ENCODE results near the gene GPR108. TPM values are rescaled to one million over a fixed set of nuclear protein-coding genes. Genes with fewer than 3 reads are reported as not detected.

Gene GPR108
- total and polyA plus RNA-seq, 2 of the 13 experiments (the other 11 are each of a cell fraction or from before 2014, with no cell fraction given): 36.4 to 63.0 TPM

- 0 out of 2 replicates have a peak, but pooled peaks have one; percentile 21 for TF ChIP-seq MEF2D (CRISPR knock-in tag; IDR thresholded peaks at IDR 0.05)
- TF ChIP-seq AGO2 (optimal IDR thresholded peaks at IDR 0.05; ENCODE audit: low read depth, low read length): peak; percentile 99
- no peak for TF ChIP-seq ZNF224 (CRISPR knock-in tag; IDR thresholded peaks at IDR 0.05)
- TF ChIP-seq SRSF1 (optimal IDR thresholded peaks at IDR 0.05; ENCODE audit: low read depth, low read length): no peak
- no peak for TF ChIP-seq SRSF9 (IDR thresholded peaks at IDR 0.05; ENCODE audit: borderline replicate concordance, insufficient read depth, low read depth, low read length, poor library complexity, severe bottlenecking)
- TF ChIP-seq ZSCAN25 (CRISPR knock-in tag; IDR thresholded peaks at IDR 0.05): no peak
- TF ChIP-seq GABPB1 (CRISPR knock-in tag; IDR thresholded peaks at IDR 0.05): peak; percentile 36
- peak; percentile 37; the same call in 1 of the 2 replicates for TF ChIP-seq MED1 (CRISPR knock-in tag; IDR thresholded peaks at IDR 0.05)
- peak; percentile 56; the same call in 1 of the 2 replicates for TF ChIP-seq SALL1 (CRISPR knock-in tag; IDR thresholded peaks at IDR 0.05)
- peak; percentile 42; the same call in 1 of the 2 replicates for TF ChIP-seq ZNF614 (CRISPR knock-in tag; IDR thresholded peaks at IDR 0.05; ENCODE audit: borderline replicate concordance)
- TF ChIP-seq, protein P1, sequence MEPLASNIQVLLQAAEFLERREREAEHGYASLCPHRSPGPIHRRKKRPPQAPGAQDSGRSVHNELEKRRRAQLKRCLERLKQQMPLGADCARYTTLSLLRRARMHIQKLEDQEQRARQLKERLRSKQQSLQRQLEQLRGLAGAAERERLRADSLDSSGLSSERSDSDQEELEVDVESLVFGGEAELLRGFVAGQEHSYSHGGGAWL (CRISPR knock-in tag; IDR thresholded peaks at IDR 0.05): peak; percentile 77
- TF ChIP-seq SIX1 (CRISPR knock-in tag; IDR thresholded peaks at IDR 0.05; ENCODE audit: borderline replicate concordance): no peak
- TF ChIP-seq STAG1 (CRISPR knock-in tag; IDR thresholded peaks at IDR 0.05): no peak; the same call in 1 of the 2 replicates
- no peak for TF ChIP-seq ZNF282 (IDR thresholded peaks at IDR 0.05; ENCODE audit: partially characterized antibody)
- TF ChIP-seq ZNF138 (CRISPR knock-in tag; IDR thresholded peaks at IDR 0.05; ENCODE audit: low read depth): 0 out of 2 replicates have a peak, but pooled peaks have one; percentile 63
- TF ChIP-seq, protein P2, sequence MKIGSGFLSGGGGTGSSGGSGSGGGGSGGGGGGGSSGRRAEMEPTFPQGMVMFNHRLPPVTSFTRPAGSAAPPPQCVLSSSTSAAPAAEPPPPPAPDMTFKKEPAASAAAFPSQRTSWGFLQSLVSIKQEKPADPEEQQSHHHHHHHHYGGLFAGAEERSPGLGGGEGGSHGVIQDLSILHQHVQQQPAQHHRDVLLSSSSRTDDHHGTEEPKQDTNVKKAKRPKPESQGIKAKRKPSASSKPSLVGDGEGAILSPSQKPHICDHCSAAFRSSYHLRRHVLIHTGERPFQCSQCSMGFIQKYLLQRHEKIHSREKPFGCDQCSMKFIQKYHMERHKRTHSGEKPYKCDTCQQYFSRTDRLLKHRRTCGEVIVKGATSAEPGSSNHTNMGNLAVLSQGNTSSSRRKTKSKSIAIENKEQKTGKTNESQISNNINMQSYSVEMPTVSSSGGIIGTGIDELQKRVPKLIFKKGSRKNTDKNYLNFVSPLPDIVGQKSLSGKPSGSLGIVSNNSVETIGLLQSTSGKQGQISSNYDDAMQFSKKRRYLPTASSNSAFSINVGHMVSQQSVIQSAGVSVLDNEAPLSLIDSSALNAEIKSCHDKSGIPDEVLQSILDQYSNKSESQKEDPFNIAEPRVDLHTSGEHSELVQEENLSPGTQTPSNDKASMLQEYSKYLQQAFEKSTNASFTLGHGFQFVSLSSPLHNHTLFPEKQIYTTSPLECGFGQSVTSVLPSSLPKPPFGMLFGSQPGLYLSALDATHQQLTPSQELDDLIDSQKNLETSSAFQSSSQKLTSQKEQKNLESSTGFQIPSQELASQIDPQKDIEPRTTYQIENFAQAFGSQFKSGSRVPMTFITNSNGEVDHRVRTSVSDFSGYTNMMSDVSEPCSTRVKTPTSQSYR (CRISPR knock-in tag; IDR thresholded peaks at IDR 0.05; ENCODE audit: borderline replicate concordance): 0 out of 2 replicates have a peak, but pooled peaks have one; percentile 11
- no peak for TF ChIP-seq ZNF703 (CRISPR knock-in tag; IDR thresholded peaks at IDR 0.05; ENCODE audit: borderline replicate concordance)
- no peak for TF ChIP-seq SP1 (IDR thresholded peaks at IDR 0.05)
- TF ChIP-seq SP1 (CRISPR knock-in tag; IDR thresholded peaks at IDR 0.05): peak; percentile 92
- TF ChIP-seq GATA4 (IDR thresholded peaks at IDR 0.05; ENCODE audit: borderline replicate concordance, low read depth): no peak
- TF ChIP-seq RAD51 (IDR thresholded peaks at IDR 0.05; ENCODE audit: borderline replicate concordance): no peak
- no peak for TF ChIP-seq SCMH1 (CRISPR knock-in tag; IDR thresholded peaks at IDR 0.05; ENCODE audit: borderline replicate concordance)
- 0 out of 2 replicates have a peak, but pooled peaks have one; percentile 68 for TF ChIP-seq DNMT1 (CRISPR knock-in tag; IDR thresholded peaks at IDR 0.05)
- no peak; the same call in 1 of the 2 replicates for TF ChIP-seq FOXK1 (CRISPR knock-in tag; IDR thresholded peaks at IDR 0.05; ENCODE audit: borderline replicate concordance, low read depth)
- TF ChIP-seq ZNF792 (CRISPR knock-in tag; IDR thresholded peaks at IDR 0.05): no peak
- TF ChIP-seq ELF1 (CRISPR knock-in tag; IDR thresholded peaks at IDR 0.05): no peak
- no peak for TF ChIP-seq CENPT (CRISPR knock-in tag; IDR thresholded peaks at IDR 0.05; ENCODE audit: low read depth)
- TF ChIP-seq ZNF562 (CRISPR knock-in tag; IDR thresholded peaks at IDR 0.05; ENCODE audit: borderline replicate concordance): no peak
- peak; percentile 86; the same call in 1 of the 2 replicates for TF ChIP-seq CCDC6 (CRISPR knock-in tag; IDR thresholded peaks at IDR 0.05)
- TF ChIP-seq ZNF253 (CRISPR knock-in tag; IDR thresholded peaks at IDR 0.05; ENCODE audit: borderline replicate concordance): no peak
Observed at GRCh38 chr19:6718741-6719539, 18.4 kb downstream of the GPR108 start (continued).
